Stimulated activated naive CD4-positive, alpha-beta T cell treated with Interleukin-2 at 50 U/mL for 16 hours (primary cell): ENCODE results near the gene C19orf47.

Source experiments
- DNase-seq: peaks from one replicate; lab custom pipeline; 2025; lab: John Stamatoyannopoulos, UW

C19orf47 gene

DNA sequence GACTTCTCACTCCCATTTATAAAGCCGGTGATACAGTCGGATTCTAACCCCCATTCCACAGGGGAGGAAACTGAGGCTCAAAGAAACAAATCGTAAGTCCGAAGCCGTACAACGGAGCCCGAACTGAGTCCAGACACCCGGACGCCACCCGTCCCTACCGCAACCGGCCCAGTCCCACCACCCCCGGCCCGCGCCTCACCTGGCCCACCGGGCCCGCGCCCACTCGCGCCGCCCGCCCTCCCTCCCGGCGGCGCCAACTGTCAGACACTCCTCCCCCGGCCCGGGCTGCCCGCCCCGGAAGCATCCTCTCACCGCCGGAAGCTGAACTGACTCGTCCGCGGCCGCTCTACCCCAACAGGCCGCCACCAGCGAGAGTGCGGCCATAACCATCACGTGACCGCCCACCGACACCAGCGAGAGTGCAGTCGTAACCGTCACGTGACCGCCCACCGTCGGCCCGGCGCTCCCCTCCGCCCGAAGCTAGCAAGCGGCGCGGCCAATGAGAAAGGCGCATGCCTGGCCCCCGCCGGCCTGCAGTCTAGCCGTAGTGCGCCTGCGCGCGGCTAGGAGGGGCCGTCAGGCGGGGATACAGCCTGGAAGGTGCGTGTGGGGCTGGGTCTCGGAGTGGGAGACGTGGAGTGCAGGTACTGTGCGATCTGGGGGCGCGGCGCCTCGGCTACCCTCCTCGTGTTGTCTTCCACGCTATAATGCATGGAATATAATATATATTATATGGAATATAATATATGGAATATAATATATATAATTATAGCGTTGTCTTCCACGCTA, at the start of gene C19orf47, which contains the start of gene PLD3:
C19orf47 (minus strand) TSS at position 273 of the 789 bp plus-strand sequence. CDS start 6,540 bp downstream, outside the sequence.
PLD3 (plus strand) TSS at position 571 of the 789 bp plus-strand sequence. CDS start 17,789 bp downstream, outside the sequence.
- DNase-seq: peak; percentile 100

GRCh38 chr19:40397568-40397906, 49.3 kb upstream of the C19orf47 start:
- DNase-seq: no peak

GRCh38 chr19:40396886-40397567, 48.8 kb upstream of the C19orf47 start:
- no peak for DNase-seq

GRCh38 chr19:40395956-40396355, 47.8 kb upstream of the C19orf47 start:
- DNase-seq: no peak

GRCh38 chr19:40394816-40395210, 46.6 kb upstream of the C19orf47 start:
- DNase-seq: no peak

- DNase-seq: no peak
Observed at GRCh38 chr19:40393894-40394815, 46.0 kb upstream of the C19orf47 start.

DNA sequence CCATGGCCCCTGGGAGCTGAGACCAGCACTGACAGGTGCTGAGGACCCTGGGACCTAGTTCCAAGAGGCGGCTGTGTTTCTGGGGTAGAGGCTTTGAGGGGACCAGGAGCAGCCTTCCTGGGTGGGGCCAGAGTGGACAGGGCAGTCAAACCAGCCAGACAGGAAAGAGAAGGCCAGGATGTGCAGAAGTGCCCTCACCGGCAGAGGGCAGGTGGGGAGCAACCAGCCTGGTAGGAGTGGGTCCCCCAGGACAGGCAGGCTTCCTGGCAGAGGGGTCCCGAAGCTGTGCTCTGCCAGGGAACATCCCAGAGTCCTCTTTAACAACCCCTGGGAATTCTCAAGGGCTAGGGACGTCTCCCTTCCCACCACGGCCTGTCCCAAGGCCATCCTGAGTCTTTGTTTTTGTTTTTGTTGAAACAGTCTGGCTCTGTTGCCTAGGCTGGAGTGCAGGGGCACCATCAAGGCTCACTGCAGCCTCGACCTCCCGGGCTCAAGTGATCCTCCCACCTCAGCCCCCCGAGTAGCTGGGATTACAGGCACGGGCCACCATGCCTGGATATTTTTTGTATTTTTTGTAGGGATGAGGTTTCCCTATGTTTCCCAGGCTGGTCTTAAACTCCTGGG, 44.8 kb upstream of the C19orf47 start:
- DNase-seq: no peak

DNA sequence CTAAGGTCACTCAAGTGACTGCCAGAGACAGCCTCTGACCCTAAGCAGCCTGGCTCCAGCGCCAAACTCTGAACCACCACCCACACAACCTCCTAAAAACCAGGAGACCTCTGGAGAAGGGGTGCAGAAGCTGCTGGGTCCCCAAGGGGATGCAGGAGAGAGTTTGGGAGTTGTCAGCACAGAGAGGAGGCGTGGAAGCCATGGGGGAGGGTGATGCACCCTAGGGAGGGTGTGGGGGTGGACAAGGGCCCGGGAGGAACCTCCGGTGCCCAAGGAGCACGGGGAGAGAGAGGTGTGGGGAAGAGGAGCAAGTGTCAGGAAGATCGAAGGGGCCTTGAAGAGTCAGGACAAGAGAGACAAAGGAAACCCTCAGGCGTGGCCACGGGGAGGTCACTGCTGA, 43.9 kb upstream of the C19orf47 start:
- DNase-seq: no peak

- no peak for DNase-seq
Observed at GRCh38 chr19:40390084-40390742, 42.0 kb upstream of the C19orf47 start, which contains the start of gene HIPK4. Gene HIPK4 (minus strand): TSS chr19:40390181. CDS start chr19:40389902, 279 bp downstream.

DNA sequence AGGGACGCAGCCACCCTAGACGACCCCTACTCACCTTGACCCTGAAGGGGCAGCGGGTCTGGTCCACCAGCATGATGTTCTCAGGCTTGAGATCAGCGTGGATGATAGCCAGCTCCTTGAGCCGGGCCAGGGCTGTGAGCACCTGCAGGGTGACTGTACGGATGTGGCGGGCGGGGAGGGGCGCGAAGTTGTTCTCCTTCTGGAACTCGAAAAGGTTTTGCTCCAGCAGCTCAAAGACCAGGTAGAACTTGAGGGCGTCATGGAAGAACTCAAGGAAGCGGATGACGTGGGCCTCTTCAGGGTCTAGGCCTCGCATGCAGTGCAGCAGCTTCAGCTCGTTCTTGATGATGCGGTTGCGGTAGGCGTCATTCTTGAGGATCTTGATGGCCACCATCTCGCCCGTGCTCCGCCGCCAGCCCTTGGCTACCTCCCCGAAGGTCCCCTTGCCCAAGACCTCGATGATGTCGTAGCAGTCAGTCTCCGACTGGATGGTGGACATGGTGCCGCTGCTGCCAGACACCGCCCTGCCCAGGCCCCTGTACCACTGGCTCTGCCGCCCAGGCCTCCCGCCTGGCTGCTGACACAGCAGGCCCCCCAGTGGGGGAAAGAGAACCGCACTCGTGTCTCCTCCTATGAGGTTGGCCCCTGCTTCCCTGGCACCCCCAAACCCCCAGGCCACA, 41.3 kb upstream of the C19orf47 start:
- DNase-seq: no peak

GRCh38 chr19:40388481-40388880, 40.3 kb upstream of the C19orf47 start:
- DNase-seq: no peak

GRCh38 chr19:40387155-40387554, 39.0 kb upstream of the C19orf47 start:
- no peak for DNase-seq

GRCh38 chr19:40383668-40384248, 35.6 kb upstream of the C19orf47 start:
- no peak for DNase-seq

GRCh38 chr19:40381321-40381720, 33.1 kb upstream of the C19orf47 start:
- no peak for DNase-seq

DNA sequence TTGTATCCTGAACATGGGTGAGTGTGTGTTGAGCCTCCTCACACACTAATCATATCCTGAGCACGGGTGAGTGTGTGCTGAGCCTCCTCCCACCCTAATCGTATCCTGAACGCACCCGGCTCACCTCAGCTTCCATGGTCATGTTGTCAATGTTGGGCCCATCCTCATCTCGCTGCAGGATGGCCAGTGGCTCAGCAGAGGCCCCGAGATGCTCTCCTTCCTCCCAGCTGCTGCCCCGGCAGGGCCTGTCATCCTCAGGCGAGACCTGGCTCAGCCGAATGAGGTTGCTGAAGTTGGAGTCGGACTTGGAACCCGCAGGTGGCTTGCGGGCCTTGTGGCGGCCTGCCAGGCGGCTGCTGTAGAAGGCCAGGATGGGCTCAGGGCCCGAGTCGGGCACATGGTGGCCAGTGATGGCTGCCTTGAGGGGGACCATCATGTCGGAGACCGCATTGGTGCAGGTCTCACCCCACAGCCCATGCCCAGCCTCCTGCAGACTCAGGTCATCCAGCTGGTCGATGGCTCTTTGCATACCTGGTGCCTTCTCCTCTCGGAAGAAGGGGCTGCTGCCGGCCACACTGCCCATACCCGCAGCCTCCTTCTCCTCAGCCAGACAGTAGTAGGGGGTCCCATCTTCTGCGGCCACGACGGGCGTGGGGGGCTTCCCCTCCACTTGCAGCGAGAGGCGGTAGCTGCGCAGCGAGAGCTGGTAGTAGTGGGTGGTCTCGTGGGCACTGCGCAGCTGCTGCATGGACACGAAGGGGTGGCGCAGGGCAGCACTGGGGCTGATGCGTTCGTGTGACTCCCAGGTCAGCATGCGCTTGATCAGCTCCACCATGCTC, 32.2 kb upstream of the C19orf47 start:
- DNase-seq: no peak

DNA sequence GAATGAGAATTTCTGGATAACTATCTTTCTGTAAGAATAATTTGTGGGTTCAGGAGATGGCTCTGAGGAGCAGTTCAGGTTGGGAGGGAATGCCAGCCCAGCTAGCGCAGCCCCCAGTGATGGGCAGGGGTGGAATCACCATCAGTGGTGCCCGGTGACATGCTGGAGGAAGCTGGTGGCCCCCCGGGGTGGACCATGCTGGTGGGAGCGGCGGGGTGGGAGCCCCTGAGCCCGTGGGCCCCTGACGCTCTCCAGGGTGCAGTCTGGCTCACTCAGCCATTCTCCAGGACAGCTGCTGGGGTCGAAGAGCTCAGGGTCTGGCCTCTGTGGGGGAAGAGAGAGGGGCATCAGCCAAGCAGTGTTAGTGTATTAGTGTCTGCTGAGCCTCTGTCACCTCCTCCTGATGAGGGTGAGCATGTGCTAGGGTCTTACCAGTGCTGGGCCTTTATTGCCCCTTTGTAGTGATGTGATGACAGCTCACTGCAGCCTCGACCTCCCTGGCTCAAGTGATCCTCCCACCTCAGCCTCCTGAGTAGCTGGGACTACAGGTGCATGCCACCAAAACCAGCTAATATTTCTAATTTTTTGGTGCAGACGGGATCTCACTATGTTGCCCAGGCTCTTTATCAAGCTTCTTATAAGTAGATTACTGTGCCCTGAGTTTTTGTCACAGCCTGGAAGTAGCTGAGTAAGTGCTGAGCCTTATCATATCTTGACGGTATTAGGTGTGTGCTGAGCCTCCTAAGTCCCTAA, 31.4 kb upstream of the C19orf47 start:
- DNase-seq: no peak

DNA sequence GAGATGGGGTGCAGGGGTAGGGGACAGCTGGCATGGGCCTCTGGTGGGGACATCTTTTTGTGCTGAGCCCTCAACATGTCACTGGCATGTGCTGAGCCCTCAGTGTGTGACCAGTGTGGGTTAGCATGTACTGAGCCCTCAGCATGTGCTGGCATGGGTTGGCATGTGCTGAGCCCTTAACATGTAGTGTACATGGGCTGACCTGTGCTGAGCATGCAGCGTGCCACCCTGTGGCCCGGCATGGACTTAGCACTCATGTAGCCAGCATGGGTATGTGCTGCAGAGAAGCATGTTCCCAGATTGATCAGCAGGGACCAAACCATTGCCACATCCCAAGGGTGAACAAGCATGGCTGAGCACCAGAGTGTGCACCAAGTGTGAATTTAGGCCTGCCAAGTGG, 30.3 kb upstream of the C19orf47 start:
- no peak for DNase-seq

DNA sequence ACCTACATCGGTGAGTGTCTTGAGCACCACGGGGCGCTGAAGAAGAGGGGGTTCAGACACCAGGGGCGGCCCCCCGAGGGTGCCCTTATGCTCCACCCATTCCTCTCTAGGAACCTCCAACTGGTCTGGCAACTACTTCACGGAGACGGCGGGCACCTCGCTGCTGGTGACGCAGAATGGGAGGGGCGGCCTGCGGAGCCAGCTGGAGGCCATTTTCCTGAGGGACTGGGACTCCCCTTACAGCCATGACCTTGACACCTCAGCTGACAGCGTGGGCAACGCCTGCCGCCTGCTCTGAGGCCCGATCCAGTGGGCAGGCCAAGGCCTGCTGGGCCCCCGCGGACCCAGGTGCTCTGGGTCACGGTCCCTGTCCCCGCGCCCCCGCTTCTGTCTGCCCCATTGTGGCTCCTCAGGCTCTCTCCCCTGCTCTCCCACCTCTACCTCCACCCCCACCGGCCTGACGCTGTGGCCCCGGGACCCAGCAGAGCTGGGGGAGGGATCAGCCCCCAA, 29.7 kb upstream of the C19orf47 start:
- DNase-seq: no peak
